LNCaP clone FGC (cell line): ENCODE data around the gene ARHGAP10.

ENCODE experiments used
- DNase-seq: peaks from one replicate; pipeline ENCODE4 v3.0.0-alpha.2; 2011; ENCODE audit warnings: low read depth
- H3K4me3 ChIP-seq: 2 replicates; pipeline ENCODE4 v1.5.1; 2011; ENCODE audit warnings: mild to moderate bottlenecking, low read depth, low read length, control low read depth
- CTCF ChIP-seq: IDR thresholded peaks from 2 replicates; pipeline ENCODE4 v1.5.1; 2012; ENCODE audit warnings: mild to moderate bottlenecking; ENCODE audit not compliant: control insufficient read depth, insufficient read depth; ENCODE audit errors: extremely low read depth

ARHGAP10 gene

GRCh38 chr4:148064451-148064850, 332.6 kb downstream of the ARHGAP10 start:
- TF ChIP-seq CTCF, result no peak
- no peak for DNase-seq
- no peak overlapping the region for H3K4me3 ChIP-seq

GRCh38 chr4:148065075-148065474, 333.2 kb downstream of the ARHGAP10 start:
- DNase-seq, result no peak
- TF ChIP-seq CTCF, result no peak
- no peak overlapping the region for H3K4me3 ChIP-seq

GRCh38 chr4:148067301-148067916, 335.5 kb downstream of the ARHGAP10 start:
- no peak for TF ChIP-seq CTCF
- H3K4me3 ChIP-seq, result no peak overlapping the region
- no peak for DNase-seq

GRCh38 chr4:148068065-148068911, 336.4 kb downstream of the ARHGAP10 start:
- no peak for DNase-seq
- H3K4me3 ChIP-seq, result no peak overlapping the region
- TF ChIP-seq CTCF, result no peak

GRCh38 chr4:148069086-148069894, 337.4 kb downstream of the ARHGAP10 start:
- DNase-seq, result no peak
- H3K4me3 ChIP-seq, result no peak overlapping the region
- no peak for TF ChIP-seq CTCF

GRCh38 chr4:148069895-148070178, 337.9 kb downstream of the ARHGAP10 start:
- DNase-seq, result no peak
- TF ChIP-seq CTCF, result no peak
- H3K4me3 ChIP-seq, result no peak overlapping the region
